Neural cell (in vitro differentiated cells): ENCODE data around the gene TMA7B. TPM values are rescaled to one million over a fixed set of nuclear protein-coding genes. Genes with fewer than 3 reads are reported as not detected.
"Not testable (repeated sequence)": the region's sequence is repeated elsewhere in the genome, so short reads cannot be mapped to it uniquely, and the experiment has no call there.

ENCODE experiments used
- H2AFZ ChIP-seq: fragments of 200-600, 300-800 bp; sonication (generic), shearing (Covaris generic); 2 replicates; pipeline ENCODE4 v1.6.0; 2014; ENCODE audit warnings: low read depth, mild to moderate bottlenecking, antibody characterized with exemption, low read length, moderate library complexity
- H3F3A ChIP-seq: fragments of 200-600 bp; shearing (Covaris generic); 2 replicates; pipeline ENCODE4 v1.6.1; 2016; ENCODE audit warnings: mild to moderate bottlenecking, moderate library complexity, mixed read lengths, antibody characterized with exemption, low read length; ENCODE audit not compliant: insufficient read depth, poor library complexity, severe bottlenecking
- H3K27ac ChIP-seq: fragments of 200-600, 300-800 bp; sonication (generic), shearing (Covaris generic); 2 replicates; pipeline ENCODE4 v1.5.1; 2014; ENCODE audit warnings: mild to moderate bottlenecking, low read length, moderate library complexity
- H3K27me3 ChIP-seq: fragments of 300-800, 200-600 bp; sonication (generic), shearing (Covaris generic); 2 replicates; pipeline ENCODE4 v1.6.0; 2014; ENCODE audit warnings: mild to moderate bottlenecking, low read depth, low read length, moderate library complexity; ENCODE audit not compliant: insufficient read depth
- H3K36me3 ChIP-seq: fragments of 300-800, 200-600 bp; sonication (generic), shearing (Covaris generic); 2 replicates; pipeline ENCODE4 v1.5.1; 2014; ENCODE audit warnings: mild to moderate bottlenecking, antibody characterized with exemption, low read length, moderate library complexity; ENCODE audit not compliant: insufficient read depth
- H3K4me2 ChIP-seq: fragments of 300-800, 200-600 bp; sonication (generic), shearing (Covaris generic); 2 replicates; pipeline ENCODE4 v1.6.0; 2014; ENCODE audit warnings: mild to moderate bottlenecking, low read length
- H3K4me3 ChIP-seq: fragments of 300-800, 200-600 bp; sonication (generic), shearing (Covaris generic); 2 replicates; pipeline ENCODE4 v1.5.1; 2014; ENCODE audit warnings: mild to moderate bottlenecking, low read length, moderate library complexity
- H3K79me2 ChIP-seq: fragments of 200-600 bp; shearing (Covaris generic); replicated peaks from 2 replicates; pipeline ENCODE4 v1.6.0; 2014; ENCODE audit warnings: mild to moderate bottlenecking, low read length, moderate library complexity; ENCODE audit not compliant: insufficient read depth
- H3K9ac ChIP-seq: fragments of 300-800, 200-600 bp; sonication (generic), shearing (Covaris generic); 2 replicates; pipeline ENCODE4 v1.6.1; 2016; ENCODE audit warnings: mild to moderate bottlenecking, low read length, mixed read lengths
- H3K9me2 ChIP-seq: fragments of 200-600 bp; shearing (Covaris generic); 2 replicates; pipeline ENCODE4 v1.6.1; 2016; ENCODE audit warnings: mild to moderate bottlenecking, low read length, mixed read lengths; ENCODE audit not compliant: insufficient read depth
- H3K9me3 ChIP-seq: fragments of 200-600, 300-800 bp; sonication (generic), shearing (Covaris generic); 2 replicates; pipeline ENCODE4 v1.6.1; 2016; ENCODE audit warnings: mild to moderate bottlenecking, mixed run types, low read length, moderate library complexity, mixed read lengths
- H4K20me1 ChIP-seq: fragments of 200-600 bp; shearing (Covaris generic); 2 replicates; pipeline ENCODE4 v1.6.1; 2016; ENCODE audit warnings: mild to moderate bottlenecking, mixed run types; ENCODE audit not compliant: insufficient read depth
- CTCF ChIP-seq: fragments of 450-650 bp; IDR thresholded peaks from 2 replicates; pipeline ENCODE4 v1.5.1; 2014; ENCODE audit warnings: antibody characterized with exemption, mild to moderate bottlenecking, moderate library complexity; ENCODE audit not compliant: poor library complexity, severe bottlenecking
- EP300 ChIP-seq: fragments of 450-650 bp; conservative IDR thresholded peaks from 2 replicates; pipeline ENCODE4 v1.6.1; 2014; ENCODE audit warnings: antibody characterized with exemption, mild to moderate bottlenecking, moderate library complexity; ENCODE audit not compliant: poor library complexity, severe bottlenecking
- EZH2 ChIP-seq: fragments of 200-600, 300-800 bp; shearing (Covaris generic), sonication (generic); IDR thresholded peaks from 2 replicates; pipeline ENCODE4 v1.6.1; 2014; ENCODE audit warnings: antibody characterized with exemption, low read length, borderline replicate concordance, mild to moderate bottlenecking; ENCODE audit not compliant: insufficient read depth, poor library complexity, severe bottlenecking
- MXI1 ChIP-seq: fragments of 450-650 bp; conservative IDR thresholded peaks from 2 replicates; pipeline ENCODE4 v1.6.1; 2014; ENCODE audit warnings: antibody characterized with exemption, mild to moderate bottlenecking; ENCODE audit not compliant: poor library complexity, severe bottlenecking
- POLR2AphosphoS5 ChIP-seq: IDR thresholded peaks from 2 replicates; pipeline ENCODE4 v1.6.1; 2012
- RAD21 ChIP-seq: fragments of 450-650 bp; conservative IDR thresholded peaks from 2 replicates; pipeline ENCODE4 v1.6.1; 2014; ENCODE audit warnings: antibody characterized with exemption, mild to moderate bottlenecking, moderate library complexity
- REST ChIP-seq: IDR thresholded peaks from 2 replicates; pipeline ENCODE4 v1.6.1; 2012; ENCODE audit warnings: borderline replicate concordance
- SMC3 ChIP-seq: fragments of 450-650 bp; conservative IDR thresholded peaks from 2 replicates; pipeline ENCODE4 v1.6.1; 2014; ENCODE audit warnings: antibody characterized with exemption, mild to moderate bottlenecking, moderate library complexity; ENCODE audit not compliant: poor library complexity
- TAF1 ChIP-seq: IDR thresholded peaks from 2 replicates; pipeline ENCODE4 v1.6.1; 2012; ENCODE audit warnings: low read depth
- polyA plus RNA-seq: library from polyadenylated mRNA; depleted of rRNA; stranded (reverse); fragments of >200 nt; gene quantifications from 2 replicates; pipeline ENCODE4 v1.2.3, GENCODE V29; 2014

TMA7B gene
- polyA plus RNA-seq, 1 donor from 2014 or later: not detected

- Histone ChIP-seq H4K20me1 (no peaks in the 10 kb centered on the region), H3F3A (no peaks in the 10 kb centered on the region), H3K4me2 (no peak overlapping the region), H3K27ac (no peak overlapping the region), H3K9me3 (no peaks in the 10 kb centered on the region), H3K4me3 (no peak overlapping the region), H3K9me2 (no peaks in the 10 kb centered on the region), H3K27me3 (peaks cover 29% of the 10 kb centered on the region), H3K79me2 (no peaks in the 10 kb centered on the region), H3K9ac (no peak overlapping the region), H2AFZ (no peak overlapping the region), H3K36me3 (no peaks in the 10 kb centered on the region)
- no peak for TF ChIP-seq REST
- TF ChIP-seq CTCF: no peak
- no peak for TF ChIP-seq SMC3
- TF ChIP-seq EP300: no peak
- no peak for TF ChIP-seq POLR2AphosphoS5
- TF ChIP-seq MXI1: no peak
- no peak for TF ChIP-seq RAD21
- TF ChIP-seq TAF1: no peak
- no peak for TF ChIP-seq EZH2
Measured at GRCh38 chr22:39991159-39991860, 31.1 kb downstream of the TMA7B start.

GRCh38 chr22:39992088-39992826 is 32.1 kb downstream of the TMA7B start:
- Histone ChIP-seq H3K79me2 (no peaks in the 10 kb centered on the region), H3K27me3 (peaks cover 33% of the 10 kb centered on the region), H2AFZ (no peak overlapping the region), H4K20me1 (no peaks in the 10 kb centered on the region), H3K27ac (no peak overlapping the region), H3K9me3 (no peaks in the 10 kb centered on the region), H3K9ac (no peak overlapping the region), H3K4me2 (no peak overlapping the region), H3K9me2 (no peaks in the 10 kb centered on the region), H3K4me3 (no peak overlapping the region), H3K36me3 (no peaks in the 10 kb centered on the region), H3F3A (no peaks in the 10 kb centered on the region)
- no peak for TF ChIP-seq CTCF
- no peak for TF ChIP-seq POLR2AphosphoS5
- no peak for TF ChIP-seq REST
- no peak for TF ChIP-seq MXI1
- no peak for TF ChIP-seq RAD21
- no peak for TF ChIP-seq SMC3
- TF ChIP-seq EP300: no peak
- no peak for TF ChIP-seq TAF1
- no peak for TF ChIP-seq EZH2

GRCh38 chr22:39992894-39993293 is 32.7 kb downstream of the TMA7B start:
- not testable (repeated sequence) for H3K9me3 ChIP-seq
- peaks cover 33% of the 10 kb centered on the region for H3K27me3 ChIP-seq

More at GRCh38 chr22:39992894-39993293, 32.7 kb downstream of the TMA7B start:
- H3K4me3 ChIP-seq, H3K9me2 ChIP-seq, H3K9ac ChIP-seq, H3K4me2 ChIP-seq, H3K36me3 ChIP-seq, H4K20me1 ChIP-seq, H3K27ac ChIP-seq, H2AFZ ChIP-seq, H3K79me2 ChIP-seq, H3F3A ChIP-seq: not testable (repeated sequence)
